ENCODE data around the gene ZNF500. TPM values are rescaled to one million over a fixed set of nuclear protein-coding genes. Genes with fewer than 3 reads are reported as not detected.

Gene ZNF500
- total and polyA plus RNA-seq, 8 donors = 0.45 to 19.3 (median 4.5) TPM

- Histone ChIP-seq H3K27me3 (no peaks in the 10 kb centered on the region), H3K9me3 (no peaks in the 10 kb centered on the region), H3K36me3 (peaks cover 70 to 100% (median 100%) of the 10 kb centered on the region in 4 donors), H3K4me3 (no peak overlapping the region), H3K27ac (no peak overlapping the region), H3K4me1 (peaks cover 0 to 22% (median 14%) of the 10 kb centered on the region in 4 donors)
- DNase-seq = no peak
- intact Hi-C loops (cut with DNase I; ENCODE audit: low total_unique reads) = no loop called here
- 89 to 92% (median 90%) methylated on average over 9 of the region's 9 CpGs for WGBS, 5 donors
- TF ChIP-seq CTCF (IDR thresholded peaks at IDR 0.05) (no peak), EP300 (IDR thresholded peaks at IDR 0.05) (no peak), POLR2AphosphoS5 (IDR thresholded peaks at IDR 0.05) (no peak), POLR2A (IDR thresholded peaks at IDR 0.05) (no peak)
Measured at GRCh38 chr16:4811773-4812172, 44.8 kb upstream of the ZNF500 start.

- no peaks in the 10 kb centered on the region for H3K27me3 ChIP-seq
- peaks cover 70 to 100% (median 100%) of the 10 kb centered on the region in 4 donors for H3K36me3 ChIP-seq
- TF ChIP-seq EP300 (IDR thresholded peaks at IDR 0.05) (no peak), POLR2AphosphoS5 (IDR thresholded peaks at IDR 0.05) (no peak), POLR2A (IDR thresholded peaks at IDR 0.05) (no peak), CTCF (IDR thresholded peaks at IDR 0.05) (no peak)
- no peak overlapping the region for H3K4me3 ChIP-seq
- H3K4me1 ChIP-seq = peaks cover 0 to 22% (median 14%) of the 10 kb centered on the region in 4 donors
- no peak overlapping the region for H3K27ac ChIP-seq
- 89 to 95% (median 94%) methylated on average over 3 of the region's 3 CpGs for WGBS, 5 donors
- intact Hi-C loops (cut with DNase I; ENCODE audit: low total_unique reads) = no loop called here
- H3K9me3 ChIP-seq = no peaks in the 10 kb centered on the region
- no peak for DNase-seq
Measured at GRCh38 chr16:4811242-4811641, 44.3 kb upstream of the ZNF500 start.

GRCh38 chr16:4806280-4806679 is 39.3 kb upstream of the ZNF500 start:
- WGBS, 5 donors = 91 to 97% (median 94%) methylated on average over 6 of the region's 6 CpGs
- no peak for DNase-seq
- Histone ChIP-seq H3K27ac (no peak overlapping the region), H3K36me3 (peaks cover 42 to 74% (median 72%) of the 10 kb centered on the region in 4 donors), H3K4me3 (no peak overlapping the region), H3K27me3 (no peaks in the 10 kb centered on the region), H3K9me3 (no peaks in the 10 kb centered on the region), H3K4me1 (peaks cover 16 to 35% (median 28%) of the 10 kb centered on the region in 4 donors)
- intact Hi-C loops (cut with DNase I; ENCODE audit: low total_unique reads) = no loop called here
- TF ChIP-seq CTCF (IDR thresholded peaks at IDR 0.05) (no peak), POLR2AphosphoS5 (IDR thresholded peaks at IDR 0.05) (no peak), POLR2A (IDR thresholded peaks at IDR 0.05) (no peak), EP300 (IDR thresholded peaks at IDR 0.05) (no peak)

GRCh38 chr16:4805231-4805630 is 38.3 kb upstream of the ZNF500 start:
- intact Hi-C loops (cut with DNase I; ENCODE audit: low total_unique reads) = no loop called here
- no peak for DNase-seq
- 60 to 70% (median 65%) methylated on average over 11 of the region's 11 CpGs for WGBS, 5 donors
- H3K4me3 ChIP-seq = no peak overlapping the region
- no peaks in the 10 kb centered on the region for H3K9me3 ChIP-seq
- H3K27ac ChIP-seq = peak overlapping the region in 3 of 5 donors; percentile 35 to 46 (median 44)
- H3K27me3 ChIP-seq = no peaks in the 10 kb centered on the region
- peaks cover 27 to 45% (median 39%) of the 10 kb centered on the region in 4 donors for H3K4me1 ChIP-seq
- H3K36me3 ChIP-seq = peaks cover 35 to 64% (median 62%) of the 10 kb centered on the region in 4 donors
- no peak for TF ChIP-seq POLR2A (IDR thresholded peaks at IDR 0.05)
- peak in 1 of 7 experiments; percentile 9 for TF ChIP-seq CTCF (IDR thresholded peaks at IDR 0.05)
- no peak for TF ChIP-seq POLR2AphosphoS5 (IDR thresholded peaks at IDR 0.05)

All from stomach (tissue), 9 donors.